HEK293 (cell line): ENCODE results near the gene LARP6.

Source experiments
- CTCF ChIA-PET: fragments of 350-600 bp; formaldehyde crosslinking; extraction: SDS; loops from one replicate; lab custom pipeline; 2021; ENCODE audit warnings: antibody characterized with exemption; lab: Yijun Ruan, JAX
- POLR2A ChIA-PET: fragments of 300-600 bp; formaldehyde crosslinking; extraction: SDS; loops from one replicate; lab custom pipeline; 2020; ENCODE audit warnings: antibody characterized with exemption, inconsistent platforms; lab: Yijun Ruan, JAX
- H3K27ac ChIP-seq: fragments of 200-500 bp; sonication (Bioruptor generic); 2 replicates; pipeline ENCODE4 v1.5.1; 2014; ENCODE audit warnings: low read depth, low read length, control low read depth, inconsistent platforms; ENCODE audit errors: extremely low read depth
- H3K36me3 ChIP-seq, 2 experiments: fragments of 200-500 bp in 1 of 2; sonication (Bioruptor generic) in 1 of 2; 1 replicate in 1 of 2; 2 replicates in 1 of 2; pipeline ENCODE4 v1.5.1; 2014 to 2017; ENCODE audit warnings: inconsistent platforms in 2 of 2, low read length in 2 of 2; ENCODE audit not compliant: control insufficient read depth in 2 of 2, insufficient read depth in 1 of 2
- H3K4me1 ChIP-seq: fragments of 200-500 bp; sonication (Bioruptor generic); 2 replicates; pipeline ENCODE4 v1.5.1; 2014; ENCODE audit warnings: mild to moderate bottlenecking, low read length, inconsistent platforms; ENCODE audit not compliant: control insufficient read depth, insufficient read depth
- H3K4me3 ChIP-seq: 2 replicates; pipeline ENCODE4 v1.5.1; 2011; ENCODE audit warnings: low read depth, mild to moderate bottlenecking, control low read depth, low read length, moderate library complexity
- H3K9me3 ChIP-seq: fragments of 200-500 bp; sonication (Bioruptor generic); 2 replicates; pipeline ENCODE4 v1.5.1; 2014; ENCODE audit warnings: low read depth, low read length, inconsistent platforms; ENCODE audit not compliant: control insufficient read depth, insufficient read depth
- FEZF1 ChIP-seq: fragments of 450-650 bp; formaldehyde crosslinking; IDR thresholded peaks from 2 replicates; pipeline ENCODE4 v1.5.1; 2016; ENCODE audit warnings: missing biosample characterization, missing genetic modification characterization
- GLIS1 ChIP-seq: fragments of 450-650 bp; formaldehyde crosslinking; IDR thresholded peaks from 2 replicates; pipeline ENCODE4 v1.5.1; 2016; ENCODE audit warnings: missing biosample characterization, missing genetic modification characterization
- INSM2 ChIP-seq: fragments of 450-650 bp; formaldehyde crosslinking; IDR thresholded peaks from 2 replicates; pipeline ENCODE4 v1.5.1; 2016; ENCODE audit warnings: missing biosample characterization, missing genetic modification characterization
- KLF17 ChIP-seq: fragments of 450-650 bp; formaldehyde crosslinking; IDR thresholded peaks from 2 replicates; pipeline ENCODE4 v1.5.1; 2016; ENCODE audit warnings: missing biosample characterization, missing genetic modification characterization
- KLF8 ChIP-seq: fragments of 450-650 bp; formaldehyde crosslinking; IDR thresholded peaks from 2 replicates; pipeline ENCODE4 v1.5.1; 2016; ENCODE audit warnings: missing biosample characterization, missing genetic modification characterization
- KLF9 ChIP-seq: fragments of 450-650 bp; formaldehyde crosslinking; IDR thresholded peaks from 2 replicates; pipeline ENCODE4 v1.5.1; 2016; ENCODE audit warnings: missing biosample characterization, missing genetic modification characterization, low read depth
- MYNN ChIP-seq: fragments of 450-650 bp; formaldehyde crosslinking; IDR thresholded peaks from 2 replicates; pipeline ENCODE4 v1.5.1; 2016; ENCODE audit warnings: missing biosample characterization, missing genetic modification characterization, borderline replicate concordance
- PATZ1 ChIP-seq: fragments of 450-650 bp; formaldehyde crosslinking; IDR thresholded peaks from 2 replicates; pipeline ENCODE4 v1.5.1; 2016; ENCODE audit warnings: missing biosample characterization, missing genetic modification characterization
- PRDM1 ChIP-seq: fragments of 450-650 bp; formaldehyde crosslinking; IDR thresholded peaks from 2 replicates; pipeline ENCODE4; 2016; ENCODE audit warnings: missing biosample characterization, missing genetic modification characterization
- PRDM6 ChIP-seq: fragments of 450-650 bp; formaldehyde crosslinking; IDR thresholded peaks from 2 replicates; pipeline ENCODE4 v1.5.1; 2017; ENCODE audit warnings: missing biosample characterization, missing genetic modification characterization
- ZBTB8A ChIP-seq: fragments of 450-650 bp; formaldehyde crosslinking; IDR thresholded peaks from 2 replicates; pipeline ENCODE4 v1.5.1; 2016; ENCODE audit warnings: missing biosample characterization, missing genetic modification characterization
- ZFP37 ChIP-seq: fragments of 450-650 bp; formaldehyde crosslinking; IDR thresholded peaks from 2 replicates; pipeline ENCODE4 v1.5.1; 2016; ENCODE audit warnings: missing biosample characterization, missing genetic modification characterization
- ZFP41 ChIP-seq: fragments of 450-650 bp; formaldehyde crosslinking; IDR thresholded peaks from 2 replicates; pipeline ENCODE4 v1.5.1; 2016; ENCODE audit warnings: missing biosample characterization, missing genetic modification characterization, borderline replicate concordance
- ZNF114 ChIP-seq: fragments of 450-650 bp; formaldehyde crosslinking; IDR thresholded peaks from 2 replicates; pipeline ENCODE4 v1.5.0; 2017; ENCODE audit warnings: missing biosample characterization, missing genetic modification characterization
- ZNF24 ChIP-seq: fragments of 450-650 bp; formaldehyde crosslinking; IDR thresholded peaks from 2 replicates; pipeline ENCODE4 v1.5.1; 2016; ENCODE audit warnings: missing biosample characterization, missing genetic modification characterization
- ZNF335 ChIP-seq: fragments of 450-650 bp; formaldehyde crosslinking; conservative IDR thresholded peaks from 2 replicates; pipeline ENCODE4 v1.5.1; 2016; ENCODE audit warnings: missing biosample characterization, missing genetic modification characterization
- ZNF37A ChIP-seq: fragments of 450-650 bp; IDR thresholded peaks from 2 replicates; pipeline ENCODE4 v1.5.1; 2018; ENCODE audit warnings: missing biosample characterization, missing genetic modification characterization
- ZNF404 ChIP-seq: fragments of 450-650 bp; formaldehyde crosslinking; IDR thresholded peaks from 2 replicates; pipeline ENCODE4 v1.5.1; 2017; ENCODE audit warnings: missing biosample characterization, missing genetic modification characterization
- ZNF488 ChIP-seq: fragments of 450-650 bp; formaldehyde crosslinking; IDR thresholded peaks from 2 replicates; pipeline ENCODE4 v1.5.1; 2016; ENCODE audit warnings: missing biosample characterization, missing genetic modification characterization
- ZNF645 ChIP-seq: fragments of 450-650 bp; formaldehyde crosslinking; IDR thresholded peaks from 2 replicates; pipeline ENCODE4; 2016; ENCODE audit warnings: missing biosample characterization, missing genetic modification characterization
- ZNF792 ChIP-seq: fragments of 450-650 bp; formaldehyde crosslinking; IDR thresholded peaks from 2 replicates; pipeline ENCODE4 v1.5.1; 2016; ENCODE audit warnings: missing biosample characterization, missing genetic modification characterization

The LARP6 gene

GRCh38 chr15:70852501-70853317 lies 1.2 kb downstream of the LARP6 start:
- POLR2A ChIA-PET, result interaction anchor here (0.6 to 0.7 kb wide), 2 partner anchors 19 to 37 kb away, joined by 3 to 4 read pairs; no protein-coding TSS in a partner anchor
- Histone ChIP-seq H3K9me3 (no peaks in the 10 kb centered on the region), H3K27ac (peak overlapping the region; percentile 93)
- CTCF ChIA-PET, result interaction anchor here (0.6 to 2.8 kb wide), 10 partner anchors 10 to 1767 kb away, joined by 3 to 15 read pairs (median 6); no protein-coding TSS in a partner anchor
- TF ChIP-seq MYNN (tag by site-specific recombination) (no peak), ZNF114 (no peak), ZNF792 (tag by site-specific recombination) (no peak), ZNF335 (tag by site-specific recombination) (peak; percentile 72), INSM2 (no peak), GLIS1 (tag by site-specific recombination) (peak; percentile 90), ZNF488 (tag by site-specific recombination) (no peak)
- TF ChIP-seq, all 188 proteins: peak for 2
- Histone ChIP-seq H3K4me3 (peak overlapping the region; percentile 76), H3K4me1 (peaks cover 9% of the 10 kb centered on the region), H3K36me3 (peaks cover 9 to 22% of the 10 kb centered on the region in 2 experiments; a peak in 2 of 3 replicates)

GRCh38 chr15:70851889-70852288 lies 2.1 kb downstream of the LARP6 start:
- H3K4me3 ChIP-seq, result no peak overlapping the region
- H3K4me1 ChIP-seq, result peaks cover 9% of the 10 kb centered on the region
- H3K36me3 ChIP-seq, result peaks cover 9 to 22% of the 10 kb centered on the region in 2 experiments; a peak in 2 of 3 replicates
- ChIA-PET CTCF (interaction anchor here (1.2 to 2.8 kb wide), 7 partner anchors 9 to 40 kb away, joined by 3 to 15 read pairs (median 7); no protein-coding TSS in a partner anchor), POLR2A (interaction anchor here (0.6 kb wide), 2 partner anchors 18 to 54 kb away, joined by 3 read pairs; no protein-coding TSS in a partner anchor)
- H3K27ac ChIP-seq, result no peak overlapping the region
- H3K9me3 ChIP-seq, result no peaks in the 10 kb centered on the region
- no peak for TF ChIP-seq ZFP41
- no peak for TF ChIP-seq PRDM1 (tag by site-specific recombination)
- no peak for TF ChIP-seq ZNF404 (tag by site-specific recombination)
- no peak for TF ChIP-seq ZBTB8A (tag by site-specific recombination)
- no peak for TF ChIP-seq PRDM6 (tag by site-specific recombination)
- no peak for TF ChIP-seq FEZF1
- no peak for TF ChIP-seq ZNF24 (tag by site-specific recombination)
- TF ChIP-seq ZNF645 (tag by site-specific recombination), result no peak
- no peak for TF ChIP-seq ZFP37 (tag by site-specific recombination)
- no peak for TF ChIP-seq KLF8 (tag by site-specific recombination)
- TF ChIP-seq KLF9 (tag by site-specific recombination), result no peak
- TF ChIP-seq KLF17 (tag by site-specific recombination), result no peak
- no peak for TF ChIP-seq ZNF37A (tag by site-specific recombination)
- no peak for TF ChIP-seq PATZ1 (tag by site-specific recombination)
